NCI-H1930 (cell line): Measurements from ENCODE around the gene SMR3B.

Experiments
- DNase-seq, 2 experiments: peaks; one replicate each; lab custom pipeline; 2025; lab: John Stamatoyannopoulos, UW

Gene SMR3B

DNA sequence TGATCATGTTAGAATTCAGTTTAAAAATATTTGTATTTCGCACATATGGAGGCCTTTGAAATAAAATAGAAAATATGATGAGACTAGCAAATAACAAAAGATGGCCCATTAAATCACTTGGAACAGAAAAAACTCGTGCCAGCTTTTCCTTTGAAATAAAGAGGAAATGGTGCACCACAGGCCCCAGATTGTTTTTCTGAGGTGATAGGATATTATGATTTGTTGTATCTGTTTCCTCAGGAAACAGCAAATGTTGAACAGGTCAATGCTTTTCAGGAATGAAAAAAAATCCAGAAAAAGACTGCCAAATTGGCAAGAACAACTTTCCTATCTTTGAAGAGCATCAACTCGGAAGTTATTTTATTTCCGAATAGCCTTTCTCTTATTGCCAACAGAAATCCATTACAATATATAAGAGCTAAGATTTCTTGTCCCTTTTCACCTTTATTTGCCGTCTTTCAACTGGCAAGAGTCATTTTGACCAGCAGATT lies at the start of gene SMR3B:
SMR3B (plus strand) TSS at position 441 of the 491 bp plus-strand sequence. CDS start 1,380 bp downstream, outside the sequence.
- DNase-seq, result no peak

DNA sequence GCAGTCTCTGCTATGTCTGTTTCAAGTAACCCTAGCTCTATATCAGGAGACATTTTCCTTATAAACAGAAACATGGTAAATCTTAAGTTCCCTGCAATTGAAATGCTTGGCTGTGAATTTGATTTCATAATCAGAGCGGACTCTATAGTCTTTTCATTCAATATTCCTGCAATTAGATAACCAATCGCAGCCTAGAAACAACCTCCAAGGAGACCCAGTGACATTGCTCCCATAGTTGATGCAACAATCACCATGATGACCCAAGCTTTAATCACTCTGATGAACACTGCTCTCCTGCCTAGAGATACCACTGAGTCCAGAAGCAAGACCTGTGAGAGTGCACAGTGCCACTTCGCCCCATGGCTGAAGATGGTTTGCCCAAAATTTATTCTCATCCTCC lies 48.2 kb upstream of the SMR3B start, which contains the start of gene CABS1:
CABS1 (plus strand) TSS at position 301 of the 400 bp plus-strand sequence; CDS start at position 360, 59 bp downstream.
- no peak for DNase-seq

DNA sequence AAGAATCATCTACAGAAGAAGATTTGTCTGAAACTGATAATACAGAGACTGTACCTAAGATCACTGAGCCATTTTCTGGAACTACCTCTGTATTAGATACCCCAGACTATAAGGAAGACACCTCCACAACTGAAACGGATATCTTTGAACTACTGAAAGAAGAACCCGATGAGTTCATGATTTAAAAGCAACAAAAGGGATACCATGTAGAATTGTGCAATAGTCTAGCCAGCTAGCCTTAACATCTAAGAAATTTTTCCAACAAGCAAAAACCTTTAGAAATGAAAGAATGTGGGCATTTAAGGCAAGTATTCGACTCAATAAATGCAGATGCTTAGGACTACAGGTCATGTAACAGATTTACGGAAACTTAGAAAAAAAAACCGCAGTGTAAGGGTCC lies 46.9 kb upstream of the SMR3B start:
- DNase-seq, result no peak

DNA sequence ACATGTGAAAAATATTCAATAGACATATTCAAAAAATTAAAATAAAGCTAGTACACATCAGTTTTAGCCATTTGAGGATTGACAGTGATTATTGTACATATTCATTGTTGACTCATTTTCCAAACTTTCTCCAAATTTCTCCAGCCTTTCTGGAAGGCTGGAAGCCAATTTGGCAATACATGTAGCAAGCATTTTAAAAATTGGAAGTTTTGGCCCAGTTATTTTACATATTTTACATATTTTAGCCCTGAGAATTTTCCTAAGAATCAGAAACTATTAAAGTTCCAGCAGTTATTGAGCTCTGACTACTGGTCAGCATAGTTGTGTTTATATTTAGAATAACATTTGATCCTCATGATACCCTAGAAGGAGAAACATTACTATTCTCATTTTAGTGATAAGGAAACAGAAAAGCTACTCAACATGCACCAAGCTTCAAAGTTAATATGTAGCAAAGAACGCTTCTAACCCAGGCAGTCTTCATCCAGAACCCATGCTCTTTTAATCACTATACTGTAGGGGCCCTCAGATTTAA lies 45.0 kb upstream of the SMR3B start:
- no peak for DNase-seq

DNA sequence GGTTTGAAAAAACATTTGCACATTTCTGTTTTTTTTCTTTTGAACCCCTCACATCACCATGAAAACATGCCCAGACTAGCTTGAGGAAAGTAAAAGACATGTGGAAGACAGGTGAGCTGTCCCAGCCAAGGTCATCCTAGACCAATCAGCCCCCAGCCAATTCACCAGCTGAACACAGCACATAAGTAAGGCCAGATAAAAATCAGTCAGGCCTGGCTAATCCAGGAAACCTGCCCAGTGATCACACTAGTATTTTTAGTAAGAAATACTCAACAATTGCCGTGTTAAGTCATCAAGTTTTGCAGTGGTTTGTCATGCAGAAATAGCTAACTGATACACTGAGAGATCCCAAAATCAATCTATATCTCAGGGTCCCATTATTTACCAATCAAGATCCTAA lies 26.7 kb upstream of the SMR3B start:
- no peak for DNase-seq

DNA sequence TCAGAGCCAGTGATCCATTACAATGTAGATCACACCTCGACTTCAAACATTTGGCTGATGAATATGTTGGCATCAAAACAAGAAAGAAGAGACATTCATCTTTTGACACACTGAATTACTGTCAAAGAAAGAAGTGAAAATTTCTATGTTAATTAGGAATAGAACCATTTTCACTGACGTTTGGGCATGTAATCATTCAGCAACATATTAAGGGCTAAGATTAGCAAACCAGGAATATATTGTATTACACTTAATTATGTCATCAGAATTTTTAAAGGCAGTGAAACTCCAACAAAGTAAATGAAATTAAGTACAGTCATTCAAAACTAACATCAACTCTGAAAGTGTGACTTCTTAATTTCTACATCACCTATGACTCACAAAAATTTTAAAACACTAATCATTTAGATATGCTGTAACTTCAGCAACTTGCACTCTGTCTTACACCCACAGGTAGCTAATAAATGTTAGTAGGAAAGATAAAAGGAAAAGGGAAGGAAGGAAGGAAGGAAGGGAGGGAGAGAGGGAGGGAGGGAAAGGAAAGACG lies 23.7 kb upstream of the SMR3B start:
- DNase-seq, result no peak

DNA sequence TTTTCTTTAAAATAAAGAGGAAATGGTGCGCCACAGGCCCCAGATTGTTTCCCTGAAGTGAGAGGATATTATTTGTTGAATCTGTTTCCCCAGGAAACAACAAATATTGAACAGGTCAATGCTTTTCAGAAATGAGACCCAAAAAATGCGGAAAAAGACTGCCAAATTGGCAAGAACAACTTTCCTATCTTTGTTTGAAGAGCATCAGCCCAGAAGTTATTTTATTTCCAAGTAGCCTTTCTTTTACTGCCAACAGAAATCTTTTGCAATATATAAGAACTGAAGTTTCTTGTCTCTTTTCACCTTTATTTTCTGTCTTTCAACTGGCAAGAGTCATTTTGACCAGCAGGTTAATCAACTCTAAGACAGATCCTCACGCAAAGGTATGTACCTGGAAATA lies 22.5 kb upstream of the SMR3B start, which contains the start of gene SMR3A:
SMR3A (plus strand) TSS at position 301 of the 400 bp plus-strand sequence. CDS start 1,356 bp downstream, outside the sequence.
- no peak for DNase-seq

DNA sequence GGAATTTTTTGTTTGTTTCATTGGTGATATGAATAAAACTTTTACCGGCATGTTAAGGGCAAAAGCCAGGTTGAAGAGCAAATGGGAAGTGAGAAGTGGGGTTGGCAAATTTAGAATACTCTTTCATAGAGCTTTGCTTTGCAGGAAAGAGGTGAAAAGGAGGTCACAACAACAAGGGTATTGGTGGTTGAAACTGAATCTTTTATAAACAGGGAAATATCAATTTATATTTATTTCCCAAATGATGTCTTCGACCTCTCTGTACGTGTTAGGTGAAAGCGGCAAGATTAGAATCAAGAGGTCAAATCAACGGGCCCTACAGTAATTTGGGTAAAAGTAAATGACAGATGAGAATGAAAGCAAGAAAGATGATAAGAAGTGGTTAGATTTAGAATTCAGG lies 18.9 kb upstream of the SMR3B start:
- no peak for DNase-seq

DNA sequence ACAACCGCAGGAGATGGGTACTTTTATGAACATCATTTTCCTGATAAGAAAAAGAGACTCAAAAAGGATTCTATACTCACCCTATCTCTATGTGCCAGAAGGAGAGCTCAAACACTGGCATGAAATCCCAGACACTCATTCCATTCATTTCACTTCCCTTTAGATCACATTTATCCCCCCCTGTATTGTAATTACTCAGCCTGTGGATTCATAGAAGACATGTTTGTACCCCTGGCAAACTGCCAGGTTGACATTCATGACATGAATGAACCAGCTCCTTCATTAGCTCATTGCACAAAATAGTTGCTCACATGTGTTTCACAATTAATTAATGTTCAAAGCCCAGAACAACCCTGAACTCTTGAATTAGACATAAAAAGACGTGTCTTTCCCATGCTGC lies 17.5 kb upstream of the SMR3B start:
- peak in 1 of 2 experiments; percentile 1 for DNase-seq

DNA sequence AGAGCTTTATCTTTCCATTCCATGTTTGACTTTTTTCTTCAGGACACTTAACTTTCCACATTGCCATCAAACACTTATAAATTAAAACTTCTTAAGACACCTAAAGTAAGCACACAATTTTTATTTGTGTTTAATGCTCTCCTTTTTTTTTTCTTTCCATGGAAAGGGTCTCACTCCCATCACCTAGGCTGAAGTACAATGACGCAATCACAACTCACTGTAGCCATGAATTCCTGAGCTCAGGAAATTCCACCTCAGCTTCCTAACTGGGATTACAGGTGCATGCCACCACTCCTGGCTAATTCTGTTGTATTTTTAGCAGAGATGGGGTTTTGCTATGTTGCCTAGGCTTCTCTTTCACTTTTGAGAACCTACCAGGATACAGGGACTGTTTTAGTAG lies 15.1 kb upstream of the SMR3B start:
- no peak for DNase-seq

DNA sequence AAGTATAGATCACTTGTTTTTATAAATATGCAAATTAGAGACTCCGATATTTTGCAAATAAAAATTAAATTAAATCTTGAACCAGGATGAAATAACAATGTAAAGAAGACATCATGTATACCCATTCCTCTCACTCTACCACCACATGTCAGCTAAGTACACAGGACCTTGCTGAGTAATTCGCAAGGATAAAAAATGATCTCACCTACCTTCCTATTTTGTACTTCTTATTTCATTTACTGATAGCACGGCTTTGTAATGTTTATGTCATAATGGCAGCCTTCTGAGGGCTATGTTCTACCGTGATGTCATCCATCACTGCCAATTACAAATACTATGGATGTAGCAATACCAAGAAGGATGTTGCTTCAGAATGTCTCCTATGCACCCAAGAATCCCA lies 10.9 kb upstream of the SMR3B start:
- DNase-seq, result no peak

DNA sequence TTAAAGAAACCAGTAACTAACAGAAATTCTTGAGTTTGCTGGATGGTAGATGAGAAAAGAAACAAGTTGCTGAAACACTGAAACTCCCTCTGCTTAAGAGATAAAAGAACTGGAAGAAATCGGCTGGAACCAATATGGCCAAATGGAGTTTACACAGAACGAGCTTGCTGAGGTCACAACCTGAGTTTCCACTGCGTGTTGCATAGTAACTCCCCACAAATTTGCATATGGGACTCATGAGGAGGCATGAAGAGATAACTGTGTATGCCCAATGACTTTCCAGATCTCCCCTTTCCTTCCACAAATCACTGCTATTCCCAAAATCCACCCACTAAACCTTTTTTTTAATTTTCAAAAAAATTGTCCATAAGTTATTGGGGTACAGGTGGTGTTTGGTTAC lies 10.2 kb upstream of the SMR3B start:
- DNase-seq, result no peak

DNA sequence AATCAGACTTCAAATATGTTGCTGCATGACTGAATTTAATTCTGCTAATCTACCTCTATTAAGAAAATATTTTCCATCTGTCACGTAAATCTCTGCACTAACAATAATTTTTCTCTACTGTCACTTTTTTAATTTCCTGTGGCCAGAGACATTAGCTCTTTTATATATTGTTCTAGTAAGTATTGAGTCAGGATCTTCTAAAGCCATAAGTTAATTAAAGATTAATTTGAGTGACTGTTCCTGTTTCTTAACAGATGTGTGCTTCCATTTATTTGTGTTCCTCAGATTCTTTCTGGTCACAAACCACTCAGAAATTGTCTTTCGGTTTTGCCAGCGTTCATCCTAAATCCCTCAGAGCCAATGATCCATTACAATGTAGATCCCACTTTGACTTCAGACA lies 2.4 kb upstream of the SMR3B start:
- DNase-seq, result no peak

DNA sequence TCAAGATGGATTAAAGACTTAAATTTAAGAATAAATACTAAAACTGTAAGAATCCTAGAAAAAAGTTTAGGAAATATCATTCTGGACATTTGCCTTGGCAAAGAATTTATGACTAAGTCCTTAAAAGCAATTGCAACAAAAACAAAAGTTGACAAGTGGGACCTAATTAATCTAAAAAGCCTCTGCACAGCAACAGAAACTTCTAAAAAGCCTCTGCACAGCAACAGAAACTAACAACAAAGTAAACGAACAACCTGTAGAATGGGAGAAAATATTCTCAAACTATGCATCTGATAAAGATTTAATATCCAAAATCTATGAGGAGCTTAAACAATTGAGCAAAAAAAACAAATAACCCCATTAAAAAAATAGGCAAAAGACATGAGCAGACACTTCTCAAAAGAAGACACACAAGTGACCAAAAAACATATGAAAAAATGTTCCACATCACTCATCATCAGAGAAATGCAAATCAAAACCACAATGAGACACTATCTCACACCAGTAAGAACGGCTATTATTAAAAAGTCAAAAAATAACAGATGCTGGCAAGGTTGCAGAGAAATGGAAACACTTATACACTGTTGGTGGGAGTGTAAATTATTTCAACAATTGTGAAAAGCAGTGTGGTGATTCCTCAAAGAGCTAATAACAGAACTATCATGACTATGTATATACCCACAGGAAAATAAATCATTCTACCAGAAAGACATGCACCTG lies 9.3 kb downstream of the SMR3B start:
- no peak for DNase-seq

DNA sequence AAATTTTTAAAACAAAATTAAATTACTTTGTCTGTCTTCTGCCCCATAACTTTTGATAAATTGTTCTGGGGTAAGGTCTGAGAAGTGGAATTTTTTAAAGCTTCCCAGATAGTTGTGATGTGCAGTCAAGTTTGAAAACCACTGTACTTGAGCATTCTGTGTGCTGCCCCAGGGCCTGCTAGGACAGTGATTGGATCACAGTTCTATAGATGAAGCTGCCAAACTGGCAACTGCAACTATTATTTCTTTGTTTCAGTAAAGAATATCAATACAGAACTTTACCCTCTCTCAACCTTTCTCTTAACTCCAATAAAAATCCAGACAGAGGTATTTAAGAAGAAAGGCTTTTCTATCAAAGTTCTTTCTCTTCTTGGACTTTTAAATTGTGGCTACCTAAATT lies 14.6 kb downstream of the SMR3B start, which contains the start of gene OPRPN:
OPRPN (plus strand) TSS at position 361 of the 400 bp plus-strand sequence. CDS start 1,346 bp downstream, outside the sequence.
- no peak for DNase-seq

DNA sequence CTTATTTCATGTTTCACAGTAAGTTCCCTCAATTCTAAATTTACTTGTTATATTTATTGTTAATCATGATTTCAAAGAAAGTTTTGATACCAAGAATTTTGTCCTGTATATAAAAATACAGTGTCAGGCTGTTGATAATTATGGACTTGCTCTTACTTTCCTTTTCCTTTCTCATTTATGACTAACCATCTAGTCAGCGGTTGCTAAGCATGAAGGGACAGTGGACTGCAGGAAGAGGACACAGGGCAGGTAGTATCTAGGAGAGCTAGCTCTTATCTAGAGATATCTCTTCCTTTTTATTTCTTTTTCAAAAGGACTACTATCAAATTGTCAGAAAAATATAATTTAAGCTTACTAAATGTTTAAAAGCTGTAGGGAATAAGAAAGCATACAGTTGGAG lies 16.4 kb downstream of the SMR3B start:
- no peak for DNase-seq

DNA sequence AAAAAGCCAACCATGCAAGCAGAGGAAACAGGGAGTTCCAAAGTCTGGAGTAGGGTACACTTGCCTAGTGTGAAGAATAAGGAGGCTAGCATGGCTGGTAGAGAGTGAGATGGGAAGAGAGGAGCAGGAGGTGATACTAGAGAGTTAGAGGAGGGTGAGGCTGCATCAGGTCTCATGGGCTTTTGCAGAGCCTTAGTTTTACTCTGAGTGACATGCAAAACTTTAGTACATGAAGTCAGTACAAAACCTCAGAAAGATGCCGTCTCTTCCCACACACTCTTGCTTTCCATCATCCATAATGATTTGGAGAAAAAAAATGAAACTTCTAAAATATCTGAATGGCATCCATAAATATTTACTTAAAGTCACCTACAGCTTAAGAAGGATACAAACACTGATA lies 19.8 kb downstream of the SMR3B start:
- no peak for DNase-seq

DNA sequence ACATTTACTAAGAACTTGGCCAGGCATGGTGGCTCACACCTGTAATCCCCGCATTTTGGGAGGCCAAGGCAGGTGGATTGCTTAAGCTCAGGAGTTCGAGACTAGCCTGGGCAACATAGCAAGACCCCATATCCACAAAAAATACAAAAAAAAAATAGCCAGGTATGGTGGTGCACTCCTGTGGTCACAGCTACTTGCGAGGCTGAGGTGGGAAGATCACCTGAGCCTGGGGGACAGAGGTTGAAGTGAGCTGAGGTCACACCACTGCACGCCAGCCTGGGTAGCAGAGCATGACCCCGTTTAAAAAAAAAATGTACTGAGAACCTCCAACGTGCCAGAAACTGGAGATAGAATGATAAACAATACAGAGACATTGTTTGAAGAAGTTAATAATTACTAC lies 22.8 kb downstream of the SMR3B start:
- DNase-seq, result no peak

DNA sequence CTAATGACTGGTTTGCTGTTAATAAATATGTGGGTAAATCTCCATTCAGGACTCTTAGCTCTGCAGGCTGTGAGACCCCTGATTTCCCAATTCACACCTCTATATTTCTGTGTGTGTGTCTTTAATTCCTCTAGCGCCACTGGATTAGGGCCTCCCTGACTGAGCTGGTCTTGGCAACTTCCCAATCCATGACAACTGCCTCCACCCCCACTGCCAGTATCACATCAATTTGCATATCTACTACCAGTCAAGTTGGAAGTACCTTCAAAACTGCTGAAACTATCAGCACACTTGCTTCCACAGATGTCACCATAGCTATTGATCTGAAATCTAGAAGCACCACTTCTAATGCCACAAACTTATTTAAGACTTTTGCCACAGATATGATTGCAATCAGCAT lies 42.4 kb downstream of the SMR3B start:
- no peak for DNase-seq

DNA sequence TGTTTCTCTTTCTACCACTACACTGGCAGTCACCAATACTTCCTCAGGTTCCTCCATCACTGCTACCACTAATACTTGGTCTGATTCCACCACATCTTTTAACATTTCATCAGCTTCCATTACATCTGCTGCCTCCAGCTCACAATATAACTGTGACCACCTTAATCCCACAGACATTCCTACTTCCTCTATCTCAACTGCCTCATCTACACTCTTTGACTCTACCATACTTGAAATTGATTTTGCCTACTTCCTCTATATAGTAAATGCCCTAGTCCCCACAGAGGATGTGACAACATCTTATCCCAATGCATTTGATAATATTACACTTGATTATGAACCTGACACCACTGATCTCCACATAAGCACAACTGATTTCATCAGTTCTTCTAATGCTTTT lies 43.9 kb downstream of the SMR3B start:
- DNase-seq, result no peak

DNA sequence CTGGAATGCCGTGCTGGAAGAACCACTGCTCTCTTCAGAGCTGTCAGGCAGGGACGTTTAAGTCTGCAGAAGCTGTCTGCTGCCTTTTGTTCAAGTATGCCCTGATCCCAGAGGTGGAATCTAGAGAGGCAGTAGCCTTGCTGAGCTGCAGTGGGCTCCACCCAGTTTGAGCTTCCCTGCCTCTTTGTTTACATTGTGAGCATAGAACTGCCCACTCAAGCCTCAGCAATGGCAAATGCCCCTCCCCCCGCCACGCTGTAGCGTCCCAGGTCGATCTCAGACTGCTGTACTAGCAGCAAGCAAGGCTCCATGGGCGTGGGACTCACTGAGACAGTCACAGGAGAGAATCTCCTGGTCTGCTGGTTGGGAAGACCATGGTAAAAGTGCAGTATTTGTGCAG lies 54.3 kb downstream of the SMR3B start:
- DNase-seq, result no peak
